K562 (cell line): Measurements from ENCODE around the gene ZNRF1. TPM values are rescaled to one million over a fixed set of nuclear protein-coding genes. Genes with fewer than 3 reads are reported as not detected.
A peak's percentile ranks its signal among the peaks of the same experiment; 100 is the strongest.

Experiments
- ATAC-seq: fragments of 200-7000 bp; cut with Tn5 transposase; 3 replicates; pipeline ENCODE4 v1.9.1; 2020; ENCODE audit warnings: moderate library complexity
- BruUV-seq: library from RNA; stranded (reverse); fragments of 400-500 nt; replicated peaks from 2 replicates; lab custom pipeline; 2021; lab: Mats Ljungman, UMichigan
- CTCF ChIA-PET: fragments of 300-600 bp; formaldehyde crosslinking; extraction: SDS; loops from one replicate; lab custom pipeline; 2021; ENCODE audit warnings: low intra/inter-chr PET ratio; lab: Yijun Ruan, JAX
- POLR2A ChIA-PET: fragments of 300-600, 350-650 bp; sonication (Branson Sonifier 250); formaldehyde crosslinking; extraction: SDS; loops from one replicate; lab custom pipeline; 2021; ENCODE audit warnings: antibody characterized with exemption, inconsistent platforms; lab: Yijun Ruan, JAX
- DNase-seq, 4 experiments: peaks; one replicate each; pipeline versions ENCODE4 v3.0.0 to v3.0.0-alpha.2; 2011 to 2018; ENCODE audit warnings: low spot score in 3 of 4, mixed read lengths in 3 of 4; ENCODE audit errors: extremely low read depth in 1 of 4
- FAIRE-seq: peaks from 2 replicates; lab custom pipeline; 2011; peaks lifted over from hg19 to GRCh38; lab: Jason Lieb, UNC
- H2AFZ ChIP-seq: 2 replicates; pipeline ENCODE4 v1.6.0; 2011; ENCODE audit warnings: low read depth, low read length, control low read depth, inconsistent platforms
- H3K27ac ChIP-seq: fragments of 200-600 bp; 3 replicates; pipeline ENCODE4 v1.8.0; 2011; ENCODE audit warnings: low read depth, mild to moderate bottlenecking, control low read depth, inconsistent platforms, low read length, moderate library complexity, mixed read lengths; ENCODE audit errors: extremely low read depth
- H3K27me3 ChIP-seq, 2 experiments: fragments of 300-600 bp in 1 of 2; 2 replicates in 1 of 2; 3 replicates in 1 of 2; pipeline versions ENCODE4 v1.6.0 to v1.8.0; 2011; ENCODE audit warnings: inconsistent platforms in 2 of 2, low read length in 2 of 2, mild to moderate bottlenecking in 1 of 2, mixed read lengths in 1 of 2, moderate library complexity in 1 of 2; ENCODE audit not compliant: control insufficient read depth in 2 of 2, insufficient read depth in 2 of 2
- H3K36me3 ChIP-seq: fragments of 300-600 bp; 3 replicates; pipeline ENCODE4 v1.8.0; 2011; ENCODE audit warnings: mild to moderate bottlenecking, low read length, inconsistent platforms; ENCODE audit not compliant: control insufficient read depth, insufficient read depth
- H3K4me1 ChIP-seq, 2 experiments: fragments of 200-600 bp in 1 of 2; replicated peaks in 1 of 2; 2 replicates in 1 of 2; 3 replicates in 1 of 2; pipeline versions ENCODE4 v1.5.1 to v1.8.0; 2011; ENCODE audit warnings: inconsistent platforms in 2 of 2, low read length in 2 of 2, mild to moderate bottlenecking in 1 of 2, mixed read lengths in 1 of 2, moderate library complexity in 1 of 2; ENCODE audit not compliant: control insufficient read depth in 2 of 2, insufficient read depth in 2 of 2
- H3K4me2 ChIP-seq: 2 replicates; pipeline ENCODE4 v1.6.1; 2011; ENCODE audit warnings: low read length, control low read depth, inconsistent platforms, mixed read lengths; ENCODE audit not compliant: insufficient read depth
- H3K4me3 ChIP-seq: fragments of 200-600 bp; sonication (generic), shearing (Covaris generic); 2 replicates; pipeline ENCODE4 v1.5.1; 2016; ENCODE audit warnings: control low read depth, inconsistent platforms
- H3K79me2 ChIP-seq: fragments of 200-600 bp; 3 replicates; pipeline ENCODE4 v1.8.0; 2011; ENCODE audit warnings: low read length, inconsistent platforms; ENCODE audit not compliant: control insufficient read depth, insufficient read depth
- H3K9ac ChIP-seq, 2 experiments: 2 replicates each; pipeline versions ENCODE4 v1.6.0 to v1.6.1; 2011; ENCODE audit warnings: low read depth in 2 of 2, low read length in 2 of 2, control low read depth in 1 of 2, inconsistent platforms in 1 of 2, mild to moderate bottlenecking in 1 of 2, mixed read lengths in 1 of 2; ENCODE audit not compliant: insufficient read depth in 1 of 2
- H3K9me1 ChIP-seq: one replicate; pipeline ENCODE4 v1.6.0; 2011; ENCODE audit warnings: inconsistent platforms, mild to moderate bottlenecking, low read length, moderate library complexity; ENCODE audit not compliant: control insufficient read depth, insufficient read depth
- H3K9me3 ChIP-seq: replicated peaks from 2 replicates; pipeline ENCODE4 v1.5.1; 2011; ENCODE audit warnings: low read depth, low read length, inconsistent platforms; ENCODE audit not compliant: control insufficient read depth, insufficient read depth
- H4K20me1 ChIP-seq: replicated peaks from 2 replicates; pipeline ENCODE4 v1.6.1; 2011; ENCODE audit warnings: low read length, inconsistent platforms, mixed read lengths; ENCODE audit not compliant: control insufficient read depth, insufficient read depth
- MEF2D ChIP-seq: conservative IDR thresholded peaks from 2 replicates; pipeline ENCODE4 v1.6.1; 2016; ENCODE audit warnings: low read depth, missing genetic modification characterization, missing compliant biosample characterization
- SPI1 ChIP-seq: IDR thresholded peaks from 2 replicates; pipeline ENCODE4 v1.6.1; 2011; ENCODE audit warnings: low read depth, low read length, control low read depth, borderline replicate concordance
- STAT5A ChIP-seq: IDR thresholded peaks from 2 replicates; pipeline ENCODE4 v1.6.1; 2012; ENCODE audit warnings: low read length, inconsistent platforms, borderline replicate concordance
- TFAM ChIP-seq: fragments of 250-450 bp; sonication (Bioruptor Pico); conservative IDR thresholded peaks from 2 replicates; pipeline ENCODE4 v1.5.0; 2021; ENCODE audit warnings: mild to moderate bottlenecking, moderate library complexity
- USF1 ChIP-seq: sonication (generic); formaldehyde crosslinking; IDR thresholded peaks from 2 replicates; pipeline ENCODE4 v1.9.0; 2022; ENCODE audit warnings: mild to moderate bottlenecking, missing genetic modification reagents
- ZKSCAN3 ChIP-seq: fragments of 250-450 bp; sonication (Bioruptor Pico); IDR thresholded peaks from 2 replicates; pipeline ENCODE4 v1.4.0; 2020
- ZNF121 ChIP-seq: sonication (generic); formaldehyde crosslinking; conservative IDR thresholded peaks from 2 replicates; pipeline ENCODE4 v1.8.0; 2022; ENCODE audit warnings: missing genetic modification reagents
- ZNF253 ChIP-seq: fragments of 250-450 bp; sonication (Bioruptor Pico); conservative IDR thresholded peaks from 2 replicates; pipeline ENCODE4 v1.6.1; 2021; ENCODE audit warnings: mild to moderate bottlenecking
- ZNF311 ChIP-seq: fragments of 250-450 bp; sonication (Bioruptor Pico); IDR thresholded peaks from 2 replicates; pipeline ENCODE4 v1.4.0; 2020; ENCODE audit warnings: mild to moderate bottlenecking, moderate library complexity
- ZNF766 ChIP-seq: fragments of 200-800 bp; sonication (Bioruptor generic); conservative IDR thresholded peaks from 2 replicates; pipeline ENCODE4 v1.6.1; 2016; ENCODE audit warnings: missing genetic modification characterization, missing compliant biosample characterization
- WGBS: fragments of 100-300 bp; shearing (Covaris generic); methylation state at CpG from one replicate; pipeline ENCODE4 v1.1.6; 2016; ENCODE audit warnings: low coverage, mixed read lengths; ENCODE audit not compliant: insufficient coverage; ENCODE audit errors: missing lambda C conversion rate; 5-methylcytosine and 5-hydroxymethylcytosine counted together
- in situ Hi-C: fragments of 300-500 bp; cut with MboI; formaldehyde crosslinking; loops from 4 replicates; pipeline ENCODE4 v1.15.0; 2018; ENCODE audit warnings: inconsistent platforms, mixed read lengths
- intact Hi-C: fragments of 100-400 bp; cut with micrococcal nuclease; formaldehyde crosslinking; loops from 2 replicates; pipeline ENCODE4 v1.14.2; 2022
- polyA plus RNA-seq, 8 experiments: library from polyadenylated mRNA; depleted of rRNA in 4 of 8; stranded (reverse) in 5 of 8; unstranded in 3 of 8; fragments of >200 nt; fragmentation: Nextera tagmentation in 2 of 8; fragmentation: Illumina TruSeq in 1 of 8; extraction: Ambion mirVana in 2 of 8; extraction: Trizol in 1 of 8; gene quantifications; 2 replicates each; pipeline versions ENCODE4 v1.2.1 to v1.2.3, GENCODE V29; 2011 to 2014; ENCODE audit warnings: inconsistent platforms in 1 of 8, missing spikeins in 1 of 8
- total RNA-seq, 7 experiments: library from RNA; depleted of rRNA in 6 of 7; stranded (reverse); fragments of >200 nt in 6 of 7; fragmentation: Illumina TruSeq in 2 of 7; extraction: Trizol in 2 of 7; gene quantifications; 2 replicates each; pipeline versions ENCODE4 v1.2.1 to v1.2.3, GENCODE V29; 2011 to 2021; ENCODE audit warnings: low replicate concordance in 1 of 7
- TF ChIP-seq, protein P1 (sequence below), 2 experiments: fragments of 450-650 bp; formaldehyde crosslinking in 1 of 2; IDR thresholded peaks; 2 replicates each; pipeline versions ENCODE4 v1.4.0 to v1.6.1; 2014 to 2020; ENCODE audit warnings: mild to moderate bottlenecking in 2 of 2, borderline replicate concordance in 1 of 2, low read depth in 1 of 2
- TF ChIP-seq, protein P2 (sequence below): sonication (generic); formaldehyde crosslinking; IDR thresholded peaks from 2 replicates; pipeline ENCODE4 v1.8.0; 2023; ENCODE audit warnings: mild to moderate bottlenecking, missing genetic modification reagents

Gene ZNRF1
- total and polyA plus RNA-seq, 9 of the 15 experiments (the other 6 are each of a cell fraction or from before 2014, with no cell fraction given), result 9.5 to 37.7 (median 20.0) TPM

DNA sequence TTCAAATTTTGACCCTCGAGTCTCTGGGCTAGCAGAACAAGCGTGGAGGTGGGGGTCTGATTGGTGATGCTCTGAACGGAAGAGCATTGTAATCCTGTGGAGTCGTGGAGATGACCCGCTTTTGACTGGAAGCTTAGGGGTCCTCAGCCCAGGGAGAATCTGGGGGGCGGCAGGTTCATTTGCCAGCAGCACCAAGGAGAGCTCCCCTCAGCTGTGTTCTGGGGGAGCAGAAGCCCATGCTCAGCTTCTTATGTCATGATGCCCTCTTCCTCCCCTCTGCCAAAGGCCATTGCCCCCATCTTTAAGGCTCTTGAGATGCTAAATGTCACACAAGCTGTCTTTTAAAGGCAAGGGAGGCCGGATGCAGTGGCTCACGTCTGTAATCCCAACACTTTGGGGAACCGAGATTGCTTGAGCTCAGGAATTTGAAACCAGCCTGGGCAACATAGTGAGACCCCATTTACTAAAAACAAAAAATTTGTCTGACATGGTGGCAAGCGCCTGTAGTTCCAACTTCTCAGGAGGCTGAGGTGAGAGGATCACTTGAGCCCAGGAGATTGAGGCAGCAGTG is 98.5 kb downstream of the ZNRF1 start:
- WGBS, result 81% methylated on average over 10 of the region's 10 CpGs
- Histone ChIP-seq H3K9ac (no peak overlapping the region), H3K9me3 (no peaks in the 10 kb centered on the region), H3K36me3 (peaks cover 24% of the 10 kb centered on the region; the same call in 2 of the 3 replicates), H3K4me2 (no peak overlapping the region), H3K4me1 (peaks cover 10 to 12% of the 10 kb centered on the region in 2 experiments), H3K27me3 (no peaks in the 10 kb centered on the region), H3K79me2 (peaks cover under 1% of the 10 kb centered on the region; the same call in 2 of the 3 replicates), H2AFZ (no peak overlapping the region), H3K4me3 (no peak overlapping the region), H4K20me1 (no peaks in the 10 kb centered on the region; the same call in 1 of the 2 replicates), H3K27ac (no peak overlapping the region), H3K9me1 (no peaks in the 10 kb centered on the region)
- ATAC-seq (no peak), FAIRE-seq (no peak), DNase-seq (no peak)
- CTCF ChIA-PET, result no interaction called here
- in situ Hi-C loops, result no loop called here
- TF ChIP-seq STAT5A (no peak), SPI1 (no peak), ZNF766 (CRISPR knock-in tag) (no peak), TFAM (CRISPR knock-in tag) (no peak), ZNF253 (CRISPR knock-in tag) (no peak), ZNF311 (CRISPR knock-in tag) (no peak), ZKSCAN3 (CRISPR knock-in tag) (no peak), MEF2D (no peak), USF1 (CRISPR knock-in tag) (no peak), ZNF121 (peak; percentile 50)
- TF ChIP-seq, protein P1, sequence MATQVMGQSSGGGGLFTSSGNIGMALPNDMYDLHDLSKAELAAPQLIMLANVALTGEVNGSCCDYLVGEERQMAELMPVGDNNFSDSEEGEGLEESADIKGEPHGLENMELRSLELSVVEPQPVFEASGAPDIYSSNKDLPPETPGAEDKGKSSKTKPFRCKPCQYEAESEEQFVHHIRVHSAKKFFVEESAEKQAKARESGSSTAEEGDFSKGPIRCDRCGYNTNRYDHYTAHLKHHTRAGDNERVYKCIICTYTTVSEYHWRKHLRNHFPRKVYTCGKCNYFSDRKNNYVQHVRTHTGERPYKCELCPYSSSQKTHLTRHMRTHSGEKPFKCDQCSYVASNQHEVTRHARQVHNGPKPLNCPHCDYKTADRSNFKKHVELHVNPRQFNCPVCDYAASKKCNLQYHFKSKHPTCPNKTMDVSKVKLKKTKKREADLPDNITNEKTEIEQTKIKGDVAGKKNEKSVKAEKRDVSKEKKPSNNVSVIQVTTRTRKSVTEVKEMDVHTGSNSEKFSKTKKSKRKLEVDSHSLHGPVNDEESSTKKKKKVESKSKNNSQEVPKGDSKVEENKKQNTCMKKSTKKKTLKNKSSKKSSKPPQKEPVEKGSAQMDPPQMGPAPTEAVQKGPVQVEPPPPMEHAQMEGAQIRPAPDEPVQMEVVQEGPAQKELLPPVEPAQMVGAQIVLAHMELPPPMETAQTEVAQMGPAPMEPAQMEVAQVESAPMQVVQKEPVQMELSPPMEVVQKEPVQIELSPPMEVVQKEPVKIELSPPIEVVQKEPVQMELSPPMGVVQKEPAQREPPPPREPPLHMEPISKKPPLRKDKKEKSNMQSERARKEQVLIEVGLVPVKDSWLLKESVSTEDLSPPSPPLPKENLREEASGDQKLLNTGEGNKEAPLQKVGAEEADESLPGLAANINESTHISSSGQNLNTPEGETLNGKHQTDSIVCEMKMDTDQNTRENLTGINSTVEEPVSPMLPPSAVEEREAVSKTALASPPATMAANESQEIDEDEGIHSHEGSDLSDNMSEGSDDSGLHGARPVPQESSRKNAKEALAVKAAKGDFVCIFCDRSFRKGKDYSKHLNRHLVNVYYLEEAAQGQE (IDR thresholded peaks at IDR 0.05; ENCODE audit: borderline replicate concordance), result peak; percentile 41; the same call in 1 of the 2 replicates
- TF ChIP-seq, protein P1 (CRISPR knock-in tag; IDR thresholded peaks at IDR 0.05; ENCODE audit: low read depth), result no peak
- TF ChIP-seq, protein P2, sequence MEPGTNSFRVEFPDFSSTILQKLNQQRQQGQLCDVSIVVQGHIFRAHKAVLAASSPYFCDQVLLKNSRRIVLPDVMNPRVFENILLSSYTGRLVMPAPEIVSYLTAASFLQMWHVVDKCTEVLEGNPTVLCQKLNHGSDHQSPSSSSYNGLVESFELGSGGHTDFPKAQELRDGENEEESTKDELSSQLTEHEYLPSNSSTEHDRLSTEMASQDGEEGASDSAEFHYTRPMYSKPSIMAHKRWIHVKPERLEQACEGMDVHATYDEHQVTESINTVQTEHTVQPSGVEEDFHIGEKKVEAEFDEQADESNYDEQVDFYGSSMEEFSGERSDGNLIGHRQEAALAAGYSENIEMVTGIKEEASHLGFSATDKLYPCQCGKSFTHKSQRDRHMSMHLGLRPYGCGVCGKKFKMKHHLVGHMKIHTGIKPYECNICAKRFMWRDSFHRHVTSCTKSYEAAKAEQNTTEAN (CRISPR knock-in tag), result no peak
- intact Hi-C loops, result no loop called here
- BruUV-seq, result no TSS peak
- POLR2A ChIA-PET, result interaction anchor here (0.6 to 1.0 kb wide), 2 partner anchors 8 to 14 kb away, joined by 3 read pairs; no protein-coding TSS in a partner anchor
